Adrenal gland (tissue), 12 donors: ENCODE data around the gene RAB4A. TPM values are rescaled to one million over a fixed set of nuclear protein-coding genes. Genes with fewer than 3 reads are reported as not detected.

ENCODE experiments used
- DNase-seq, 7 donors: peaks; one replicate each; pipeline ENCODE4 v3.0.0-alpha.2; 2019 to 2020
- H3K27ac ChIP-seq, 5 donors: fragments of 200-600 bp; sonication (generic) in 4 of 5; 1 replicate in 3 of 5; 2 replicates in 2 of 5; pipeline versions ENCODE4 v1.5.1 to v1.8.0; 2016 to 2020; ENCODE audit warnings: mild to moderate bottlenecking in 1 of 5
- H3K27me3 ChIP-seq: fragments of 200-600 bp; 2 replicates; pipeline ENCODE4 v1.8.0; 2021
- H3K36me3 ChIP-seq, 2 donors: fragments of 200-600 bp; replicated peaks in 1 of 2; 1 replicate in 1 of 2; 2 replicates in 1 of 2; pipeline versions ENCODE4 v1.5.1 to v1.8.0; 2018 to 2022
- H3K4me1 ChIP-seq, 2 donors: fragments of 200-600 bp; replicated peaks in 1 of 2; 1 replicate in 1 of 2; 2 replicates in 1 of 2; pipeline versions ENCODE4 v1.5.1 to v1.8.0; 2018 to 2021
- H3K4me3 ChIP-seq, 4 donors: fragments of 200-600 bp; sonication (generic) in 3 of 4; one replicate each; pipeline ENCODE4 v1.5.1; 2016 to 2018
- H3K9me3 ChIP-seq, 3 donors: fragments of 200-600 bp; sonication (generic) in 1 of 3; replicated peaks in 1 of 3; 1 replicate in 2 of 3; 2 replicates in 1 of 3; pipeline versions ENCODE4 v1.5.1 to v1.8.0; 2016 to 2021
- CTCF ChIP-seq, 6 experiments: fragments of 450-650 bp in 4 of 6; fragments of 200-600 bp in 2 of 6; sonication (generic) in 1 of 6; IDR thresholded peaks; 1 replicate in 5 of 6; 2 replicates in 1 of 6; pipeline versions ENCODE4 v1.5.1 to v1.8.0; 2016 to 2021; ENCODE audit warnings: antibody characterized with exemption in 6 of 6, mild to moderate bottlenecking in 2 of 6, moderate library complexity in 1 of 6
- POLR2A ChIP-seq, 2 donors: fragments of 450-650 bp; IDR thresholded peaks; one replicate each; pipeline ENCODE4 v1.6.1; 2017; ENCODE audit warnings: antibody characterized with exemption in 2 of 2, mild to moderate bottlenecking in 2 of 2, moderate library complexity in 1 of 2
- WGBS, 4 donors: extraction: QIAGEN DNeasy Blood & Tissue Kit in 2 of 4; methylation state at CpG; one replicate each; pipeline versions ENCODE4 v1.1.5 to v1.1.7; 2013 to 2017; 5-methylcytosine and 5-hydroxymethylcytosine counted together
- intact Hi-C, 2 donors: fragments of 100-400 bp; cut with DNase I; formaldehyde crosslinking; loops; one replicate each; pipeline versions ENCODE4 v1.14.1 to v1.15.0; 2022 to 2023
- polyA plus RNA-seq, 3 donors: library from polyadenylated mRNA; stranded (reverse); fragments of 200-250 nt in 2 of 3; fragments of 350-450 nt in 1 of 3; fragmentation: Illumina TruSeq in 1 of 3; extraction: RNeasy Lipid Tissue Mini Kit (QIAGEN cat#74804) in 1 of 3; gene quantifications; one replicate each; pipeline ENCODE4 v1.2.3, GENCODE V29; 2013 to 2014
- total RNA-seq, 9 donors: library from RNA; depleted of rRNA in 4 of 9; stranded (reverse); fragments of >200 nt in 4 of 9; fragments of 120-200 nt in 1 of 9; fragmentation: NEBNext Ultra II Directional in 1 of 9; extraction: Animal tissue kit (Norgen Biotek cat#: 25700) in 1 of 9; gene quantifications; one replicate each; pipeline versions ENCODE4 v1.1.0 to v1.2.4, GENCODE V29; 2013 to 2023
- donor health status: healthy with polysubstance abuse.
- donor health status: Bipolar disorder and iron deficiency.
- donor health status: DM: yes; HTN: yes; CAD: no.
- donor health status: DM: no; HTN: no; CAD: no.
- donor health status: DM: no; HTN: no; CAD: no.
- donor health status: DM: yes; HTN: yes; CAD: no.

The RAB4A gene
- total and polyA plus RNA-seq, 12 donors, result 14.5 to 80.9 (median 45.3) TPM

DNA sequence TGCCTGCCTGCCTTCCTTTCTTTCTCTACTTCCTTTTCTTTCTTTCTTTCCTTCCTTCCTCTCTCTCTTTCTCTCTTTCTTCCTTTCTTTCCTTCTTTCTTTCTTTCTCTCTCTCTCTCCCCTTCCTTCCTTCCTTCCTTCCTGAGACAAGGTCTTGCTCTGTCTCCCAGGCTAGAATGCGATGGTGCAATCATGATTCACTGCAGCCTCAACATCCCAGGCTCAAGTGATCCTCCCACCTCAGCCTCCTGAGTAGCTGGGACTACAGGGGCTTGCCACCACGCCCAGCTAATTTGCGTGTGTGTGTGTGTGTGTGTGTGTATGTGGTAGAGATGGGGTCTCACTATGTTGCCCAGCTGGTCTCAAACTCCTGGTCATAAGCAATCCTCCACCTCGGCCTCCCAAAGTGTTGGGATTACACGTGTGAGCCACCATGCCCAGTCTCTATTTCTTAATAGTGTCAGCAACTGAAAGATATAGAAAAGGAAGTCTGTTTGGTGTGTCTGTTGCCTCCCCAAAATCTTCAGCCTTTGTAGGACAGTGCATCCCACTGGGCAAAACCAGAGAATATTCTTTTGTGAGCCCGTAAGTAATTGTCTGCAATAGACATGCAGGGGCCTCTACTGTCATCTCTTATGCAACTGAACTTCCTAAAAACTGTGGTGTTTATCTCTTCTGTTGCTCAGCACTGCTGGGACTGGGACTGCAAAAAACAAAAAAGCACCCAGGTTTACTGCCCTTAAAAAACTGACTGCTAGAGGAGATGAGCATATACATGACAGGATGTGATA is 20.9 kb upstream of the RAB4A start:
- intact Hi-C loops, result no loop called here
- Histone ChIP-seq H3K27me3 (no peaks in the 10 kb centered on the region), H3K4me1 (peaks cover 0 to 4% of the 10 kb centered on the region in 2 donors), H3K27ac (no peak overlapping the region), H3K9me3 (no peaks in the 10 kb centered on the region), H3K36me3 (no peaks in the 10 kb centered on the region), H3K4me3 (no peak overlapping the region)
- TF ChIP-seq POLR2A (IDR thresholded peaks at IDR 0.05), result no peak
- no peak for TF ChIP-seq CTCF (IDR thresholded peaks at IDR 0.05)
- no peak for DNase-seq
- 69 to 83% (median 78%) methylated on average over 5 to 6 of the region's 6 CpGs for WGBS, 4 donors

DNA sequence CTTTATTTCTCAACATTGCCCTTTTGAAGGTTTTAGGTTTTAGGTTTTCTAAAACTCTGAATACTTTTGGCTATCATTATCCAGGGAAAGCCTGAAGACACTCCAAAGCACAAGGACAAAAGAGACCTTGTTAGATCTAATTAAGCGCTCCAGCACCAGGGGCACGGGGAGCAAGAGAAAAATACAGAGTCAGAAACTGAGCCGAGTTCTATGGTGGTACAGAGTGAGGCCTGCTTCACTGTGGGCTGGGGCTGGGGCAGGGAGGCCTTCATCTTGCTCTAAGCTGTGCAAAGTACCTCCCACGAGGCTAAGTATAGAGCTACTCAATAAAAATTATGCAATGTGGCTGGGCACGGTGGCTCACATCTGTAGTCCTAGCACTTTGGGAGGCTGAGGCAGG is 19.7 kb upstream of the RAB4A start:
- H3K36me3 ChIP-seq, result no peaks in the 10 kb centered on the region
- H3K4me3 ChIP-seq, result no peak overlapping the region
- intact Hi-C loops, result no loop called here
- H3K27me3 ChIP-seq, result no peaks in the 10 kb centered on the region
- no peak for DNase-seq
- no peaks in the 10 kb centered on the region for H3K9me3 ChIP-seq
- H3K4me1 ChIP-seq, result peaks cover 0 to 4% of the 10 kb centered on the region in 2 donors
- H3K27ac ChIP-seq, result no peak overlapping the region
- no peak for TF ChIP-seq POLR2A (IDR thresholded peaks at IDR 0.05)
- TF ChIP-seq CTCF (IDR thresholded peaks at IDR 0.05), result no peak
- WGBS, 4 donors, result 70 to 84% (median 82%) methylated on average over 5 of the region's 5 CpGs

GRCh38 chr1:229252228-229252984 is 18.5 kb upstream of the RAB4A start:
- TF ChIP-seq POLR2A (IDR thresholded peaks at IDR 0.05), result no peak
- no peak for TF ChIP-seq CTCF (IDR thresholded peaks at IDR 0.05)
- intact Hi-C loops, result no loop called here
- peaks cover 0 to 4% of the 10 kb centered on the region in 2 donors for H3K4me1 ChIP-seq
- WGBS, 4 donors, result 86 to 94% (median 92%) methylated on average over 10 to 12 of the region's 12 CpGs
- H3K4me3 ChIP-seq, result no peak overlapping the region
- H3K36me3 ChIP-seq, result no peaks in the 10 kb centered on the region
- H3K27me3 ChIP-seq, result no peaks in the 10 kb centered on the region
- no peaks in the 10 kb centered on the region for H3K9me3 ChIP-seq
- no peak for DNase-seq
- H3K27ac ChIP-seq, result no peak overlapping the region

DNA sequence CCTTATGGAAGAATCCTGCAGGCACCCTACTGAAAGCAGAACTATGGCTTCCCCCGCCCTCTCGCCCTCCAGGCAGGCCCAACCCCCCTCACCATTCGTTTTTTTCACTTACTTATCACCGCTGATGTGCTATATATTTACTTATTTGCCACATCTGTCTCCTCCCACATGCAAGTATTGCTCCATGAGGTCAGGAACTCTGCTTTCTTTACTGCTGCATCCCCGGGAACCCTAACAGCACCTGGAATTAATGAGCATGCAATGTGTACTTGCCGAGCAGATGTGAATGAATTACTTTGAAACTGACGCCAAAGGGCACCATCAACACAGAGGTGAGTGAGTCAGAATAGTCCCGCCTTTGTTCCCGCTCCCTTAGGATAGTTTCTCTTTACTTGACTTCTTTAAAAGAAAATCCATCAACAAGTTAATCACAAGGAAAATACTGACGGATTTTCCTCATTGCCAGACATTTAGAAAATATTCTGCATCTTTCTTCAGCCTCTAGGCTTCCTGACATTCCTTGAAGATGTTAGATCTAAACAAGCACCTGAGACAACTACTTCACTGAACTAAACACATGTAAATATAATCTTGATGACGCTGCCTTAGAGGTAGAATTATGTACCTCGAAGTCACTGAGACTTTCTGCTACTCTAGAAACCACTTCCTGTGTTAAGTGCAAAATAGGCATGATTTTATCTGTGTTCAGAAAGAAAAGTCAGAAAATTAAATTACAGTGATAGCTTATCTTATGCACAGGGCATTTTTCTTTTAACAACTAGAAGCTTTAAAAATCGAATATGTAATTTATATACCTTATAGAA is 17.5 kb upstream of the RAB4A start:
- WGBS, 4 donors, result 53 to 56% (median 54%) methylated on average over 13 of the region's 13 CpGs
- intact Hi-C loops, result no loop called here
- Histone ChIP-seq H3K36me3 (no peaks in the 10 kb centered on the region), H3K27me3 (no peaks in the 10 kb centered on the region), H3K4me1 (peaks cover 0 to 4% of the 10 kb centered on the region in 2 donors), H3K4me3 (no peak overlapping the region), H3K9me3 (no peaks in the 10 kb centered on the region), H3K27ac (no peak overlapping the region)
- DNase-seq, result no peak
- TF ChIP-seq POLR2A (IDR thresholded peaks at IDR 0.05) (no peak), CTCF (IDR thresholded peaks at IDR 0.05) (no peak)
